HepG2 (cell line): ENCODE measurements around the gene DCDC2C. TPM values are rescaled to one million over a fixed set of nuclear protein-coding genes. Genes with fewer than 3 reads are reported as not detected.

Experiments
- ATF2 ChIP-seq: sonication (generic); formaldehyde crosslinking; IDR thresholded peaks from 2 replicates; pipeline ENCODE4 v1.4.0; 2020; ENCODE audit warnings: missing genetic modification reagents
- CBX1 ChIP-seq: IDR thresholded peaks from one replicate; pipeline ENCODE4 v1.6.1; 2016; ENCODE audit warnings: antibody characterized with exemption, low read depth
- CREBL2 ChIP-seq: sonication (generic); formaldehyde crosslinking; IDR thresholded peaks from 2 replicates; pipeline ENCODE4 v1.8.1; 2023; ENCODE audit warnings: missing genetic modification reagents, mild to moderate bottlenecking, borderline replicate concordance
- CSRNP1 ChIP-seq: sonication (generic); formaldehyde crosslinking; IDR thresholded peaks from 2 replicates; pipeline ENCODE4 v1.8.1; 2023; ENCODE audit warnings: mild to moderate bottlenecking, missing genetic modification reagents
- DMAP1 ChIP-seq: IDR thresholded peaks from 2 replicates; pipeline ENCODE4 v1.6.1; 2016
- MED1 ChIP-seq: sonication (generic); formaldehyde crosslinking; IDR thresholded peaks from 2 replicates; pipeline ENCODE4 v1.4.0; 2020; ENCODE audit warnings: missing genetic modification reagents
- MTERF4 ChIP-seq: sonication (generic); formaldehyde crosslinking; IDR thresholded peaks from 2 replicates; pipeline ENCODE4 v1.8.0; 2023; ENCODE audit warnings: mild to moderate bottlenecking, missing genetic modification reagents
- NRL ChIP-seq: sonication (generic); formaldehyde crosslinking; IDR thresholded peaks from 2 replicates; pipeline ENCODE4 v1.5.0; 2020; ENCODE audit warnings: missing genetic modification reagents, mild to moderate bottlenecking, moderate library complexity, borderline replicate concordance
- PCBP2 ChIP-seq: fragments of 200-400 bp; formaldehyde crosslinking; optimal IDR thresholded peaks from 2 replicates; pipeline ENCODE3; 2018; ENCODE audit warnings: low read length, low read depth; ENCODE audit not compliant: poor library complexity, severe bottlenecking
- SOX13 ChIP-seq, 3 experiments: fragments of 450-650 bp in 1 of 3; sonication (generic) in 1 of 3; formaldehyde crosslinking in 1 of 3; IDR thresholded peaks in 2 of 3; conservative IDR thresholded peaks in 1 of 3; 2 replicates each; pipeline versions ENCODE4 v1.5.0 to v1.6.1; 2016 to 2020; ENCODE audit warnings: antibody characterized with exemption in 1 of 3, mild to moderate bottlenecking in 1 of 3, missing compliant biosample characterization in 1 of 3, missing genetic modification reagents in 1 of 3, moderate library complexity in 1 of 3
- TAF15 ChIP-seq: fragments of 200-400 bp; formaldehyde crosslinking; IDR thresholded peaks from one replicate; pipeline ENCODE4 v1.6.1; 2018; ENCODE audit warnings: mild to moderate bottlenecking, low read depth, low read length; ENCODE audit not compliant: poor library complexity, severe bottlenecking
- TEAD2 ChIP-seq: sonication (generic); formaldehyde crosslinking; IDR thresholded peaks from 2 replicates; pipeline ENCODE4 v1.9.0; 2021; ENCODE audit warnings: missing genetic modification reagents
- TOPORS ChIP-seq: sonication (generic); formaldehyde crosslinking; IDR thresholded peaks from 2 replicates; pipeline ENCODE4 v1.8.0; 2023; ENCODE audit warnings: mild to moderate bottlenecking, missing genetic modification reagents
- ZBTB38 ChIP-seq: sonication (generic); formaldehyde crosslinking; IDR thresholded peaks from 2 replicates; pipeline ENCODE4 v1.5.1; 2020; ENCODE audit warnings: mild to moderate bottlenecking, missing genetic modification reagents
- ZHX1 ChIP-seq: sonication (generic); formaldehyde crosslinking; IDR thresholded peaks from 2 replicates; pipeline ENCODE4 v1.8.1; 2022; ENCODE audit warnings: low read depth, mild to moderate bottlenecking, missing genetic modification reagents
- ZMYM3 ChIP-seq: sonication (generic); formaldehyde crosslinking; IDR thresholded peaks from 2 replicates; pipeline ENCODE4 v1.5.1; 2020; ENCODE audit warnings: mild to moderate bottlenecking, missing genetic modification reagents
- ZNF230 ChIP-seq: sonication (generic); formaldehyde crosslinking; IDR thresholded peaks from 2 replicates; pipeline ENCODE4 v1.4.0; 2020; ENCODE audit warnings: mild to moderate bottlenecking, missing genetic modification reagents
- ZNF589 ChIP-seq: sonication (generic); formaldehyde crosslinking; conservative IDR thresholded peaks from 2 replicates; pipeline ENCODE4 v1.8.0; 2022; ENCODE audit warnings: mild to moderate bottlenecking, moderate library complexity, missing genetic modification reagents
- ZNF614 ChIP-seq: IDR thresholded peaks from 2 replicates; pipeline ENCODE4 v1.6.1; 2018; ENCODE audit warnings: missing biosample characterization, missing genetic modification reagents, inconsistent platforms, borderline replicate concordance
- ZNF619 ChIP-seq: sonication (generic); formaldehyde crosslinking; IDR thresholded peaks from 2 replicates; pipeline ENCODE4 v1.4.0; 2020; ENCODE audit warnings: mild to moderate bottlenecking, missing genetic modification reagents
- ZNF768 ChIP-seq: sonication (generic); formaldehyde crosslinking; IDR thresholded peaks from 2 replicates; pipeline ENCODE4 v1.4.0; 2020; ENCODE audit warnings: missing genetic modification reagents
- polyA plus RNA-seq, 8 experiments: library from polyadenylated mRNA; depleted of rRNA in 3 of 8; stranded (reverse) in 7 of 8; unstranded in 1 of 8; fragments of >200 nt; fragmentation: Illumina TruSeq in 4 of 8; extraction: Trizol in 4 of 8; gene quantifications; 2 replicates each; pipeline versions ENCODE4 v1.2.1 to v1.2.3, GENCODE V29; 2011 to 2016; ENCODE audit warnings: low read depth in 4 of 8, missing spikeins in 1 of 8, mixed read lengths in 1 of 8; ENCODE audit not compliant: insufficient read depth in 1 of 8
- total RNA-seq, 5 experiments: library from RNA; depleted of rRNA; stranded (reverse); fragments of >200 nt; fragmentation: Illumina TruSeq; extraction: Trizol; gene quantifications; 2 replicates each; pipeline ENCODE4 v1.2.3, GENCODE V29; 2016; ENCODE audit warnings: low read depth in 1 of 5

DCDC2C gene
- total and polyA plus RNA-seq, 2 of the 13 experiments (the other 11 are each of a cell fraction or from before 2014, with no cell fraction given): not detected

- TF ChIP-seq SOX13 (IDR thresholded peaks at IDR 0.05) (no peak), SOX13 (CRISPR knock-in tag; conservative IDR thresholded peaks at IDR 0.05 in 1 of 2, IDR thresholded peaks at IDR 0.05 in 1 of 2) (no peak), ZHX1 (CRISPR knock-in tag) (no peak), ATF2 (CRISPR knock-in tag) (0 out of 2 replicates have a peak, but pooled peaks have one; percentile 29), NRL (CRISPR knock-in tag) (peak; percentile 67; the same call in 1 of the 2 replicates), CBX1 (no peak), TEAD2 (CRISPR knock-in tag) (no peak), CREBL2 (CRISPR knock-in tag) (no peak; the same call in 1 of the 2 replicates), ZNF230 (CRISPR knock-in tag) (no peak), DMAP1 (CRISPR knock-in tag) (peak; percentile 57; the same call in 1 of the 2 replicates), MTERF4 (CRISPR knock-in tag) (0 out of 2 replicates have a peak, but pooled peaks have one; percentile 6), ZNF768 (peak; percentile 92), ZNF619 (CRISPR knock-in tag) (no peak), ZNF614 (CRISPR knock-in tag) (no peak), PCBP2 (no peak), MED1 (no peak; the same call in none of the 2 replicates), TOPORS (peak; percentile 68; the same call in 1 of the 2 replicates), ZMYM3 (CRISPR knock-in tag) (peak; percentile 71), ZBTB38 (peak; percentile 44; the same call in 1 of the 2 replicates), CSRNP1 (CRISPR knock-in tag) (0 out of 2 replicates have a peak, but pooled peaks have one; percentile 44), TAF15 (no peak), ZNF589 (no peak)
These were observed 43.6 kb upstream of the DCDC2C start (continued) for GRCh38 chr2:3659447-3660432.
